ENCODE measurements around the gene NFKB1. TPM values are rescaled to one million over a fixed set of nuclear protein-coding genes. Genes with fewer than 3 reads are reported as not detected.

The NFKB1 gene
- total and polyA plus RNA-seq, 2 donors (not counting 1 experiment from before 2014, with no cell fraction given): 20.9 to 32.5 TPM

DNA sequence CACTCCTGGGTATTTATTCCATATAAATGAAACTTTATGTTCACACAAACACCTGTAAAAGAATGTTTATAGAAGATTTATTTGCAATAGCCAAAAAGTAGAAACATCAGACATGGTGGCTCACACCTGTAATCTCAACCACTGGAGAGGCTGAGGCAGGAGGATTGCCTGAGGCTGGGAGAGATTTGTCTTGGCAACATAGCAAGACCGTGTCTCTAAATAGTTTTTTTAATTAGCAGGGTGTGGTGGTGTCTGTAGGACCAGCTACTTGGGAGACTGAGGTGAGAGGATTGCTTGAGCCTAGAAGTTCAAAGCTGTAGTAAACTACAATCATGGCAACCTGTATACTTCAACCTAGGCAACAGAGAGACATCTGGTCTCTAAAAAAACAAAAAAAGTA, 27.7 kb upstream of the NFKB1 start:
- TF ChIP-seq EZH2 (IDR thresholded peaks at IDR 0.05; ENCODE audit: low read length, missing control alignments) (no peak), CTCF (conservative IDR thresholded peaks at IDR 0.05 in 1 of 2, IDR thresholded peaks at IDR 0.05 in 1 of 2; ENCODE audit: low read depth in 1 of 2, low read length in 2 of 2) (no peak)
- Histone ChIP-seq H3K79me2 (ENCODE audit: control insufficient read depth, insufficient read depth, low read length) (no peaks in the 10 kb centered on the region), H3K9me3 (ENCODE audit: control insufficient read depth, insufficient read depth, low read depth, low read length) (no peaks in the 10 kb centered on the region), H3K4me1 (ENCODE audit: control insufficient read depth, extremely low read depth, insufficient read depth, low read length) (no peaks in the 10 kb centered on the region), H2AFZ (ENCODE audit: low read length) (no peak overlapping the region), H3K27ac (ENCODE audit: insufficient read depth, low read length) (no peak overlapping the region), H4K20me1 (ENCODE audit: control insufficient read depth, extremely low read depth, insufficient read depth, low read length) (no peaks in the 10 kb centered on the region), H3K4me2 (ENCODE audit: extremely low read depth, insufficient read depth, low read length) (no peak overlapping the region), H3K36me3 (ENCODE audit: control insufficient read depth, insufficient read depth, low read length) (no peaks in the 10 kb centered on the region), H3K9ac (ENCODE audit: insufficient read depth, low read length) (no peak overlapping the region), H3K27me3 (ENCODE audit: control insufficient read depth, insufficient read depth, low read length) (no peaks in the 10 kb centered on the region), H3K4me3 (replicated peaks in 1 of 4; ENCODE audit: control extremely low read depth in 1 of 4, insufficient read depth in 1 of 4, low read depth in 3 of 4, low read length in 4 of 4) (no peak overlapping the region)
- DNase-seq (ENCODE audit: low read depth in 2 of 2): no peak

- Histone ChIP-seq H3K9ac (ENCODE audit: insufficient read depth, low read length) (no peak overlapping the region), H3K27ac (ENCODE audit: insufficient read depth, low read length) (no peak overlapping the region), H3K27me3 (ENCODE audit: control insufficient read depth, insufficient read depth, low read length) (no peaks in the 10 kb centered on the region), H3K36me3 (ENCODE audit: control insufficient read depth, insufficient read depth, low read length) (no peaks in the 10 kb centered on the region), H3K9me3 (ENCODE audit: control insufficient read depth, insufficient read depth, low read depth, low read length) (no peaks in the 10 kb centered on the region), H3K4me2 (ENCODE audit: extremely low read depth, insufficient read depth, low read length) (no peak overlapping the region), H3K79me2 (ENCODE audit: control insufficient read depth, insufficient read depth, low read length) (no peaks in the 10 kb centered on the region), H3K4me3 (replicated peaks in 1 of 4; ENCODE audit: control extremely low read depth in 1 of 4, insufficient read depth in 1 of 4, low read depth in 3 of 4, low read length in 4 of 4) (no peak overlapping the region), H2AFZ (ENCODE audit: low read length) (no peak overlapping the region), H4K20me1 (ENCODE audit: control insufficient read depth, extremely low read depth, insufficient read depth, low read length) (no peaks in the 10 kb centered on the region), H3K4me1 (ENCODE audit: control insufficient read depth, extremely low read depth, insufficient read depth, low read length) (no peaks in the 10 kb centered on the region)
- TF ChIP-seq EZH2 (IDR thresholded peaks at IDR 0.05; ENCODE audit: low read length, missing control alignments) (no peak), CTCF (conservative IDR thresholded peaks at IDR 0.05 in 1 of 2, IDR thresholded peaks at IDR 0.05 in 1 of 2; ENCODE audit: low read depth in 1 of 2, low read length in 2 of 2) (no peak)
- DNase-seq (ENCODE audit: low read depth in 2 of 2): no peak
Measured at GRCh38 chr4:102474736-102475504, 26.2 kb upstream of the NFKB1 start.

- Histone ChIP-seq H3K27ac (ENCODE audit: insufficient read depth, low read length) (no peak overlapping the region), H2AFZ (ENCODE audit: low read length) (no peak overlapping the region), H3K27me3 (ENCODE audit: control insufficient read depth, insufficient read depth, low read length) (no peaks in the 10 kb centered on the region), H3K79me2 (ENCODE audit: control insufficient read depth, insufficient read depth, low read length) (no peaks in the 10 kb centered on the region), H4K20me1 (ENCODE audit: control insufficient read depth, extremely low read depth, insufficient read depth, low read length) (no peaks in the 10 kb centered on the region), H3K36me3 (ENCODE audit: control insufficient read depth, insufficient read depth, low read length) (no peaks in the 10 kb centered on the region), H3K4me2 (ENCODE audit: extremely low read depth, insufficient read depth, low read length) (no peak overlapping the region), H3K4me3 (replicated peaks in 1 of 4; ENCODE audit: control extremely low read depth in 1 of 4, insufficient read depth in 1 of 4, low read depth in 3 of 4, low read length in 4 of 4) (no peak overlapping the region), H3K4me1 (ENCODE audit: control insufficient read depth, extremely low read depth, insufficient read depth, low read length) (no peaks in the 10 kb centered on the region), H3K9me3 (ENCODE audit: control insufficient read depth, insufficient read depth, low read depth, low read length) (no peaks in the 10 kb centered on the region), H3K9ac (ENCODE audit: insufficient read depth, low read length) (no peak overlapping the region)
- TF ChIP-seq CTCF (conservative IDR thresholded peaks at IDR 0.05 in 1 of 2, IDR thresholded peaks at IDR 0.05 in 1 of 2; ENCODE audit: low read depth in 1 of 2, low read length in 2 of 2) (no peak), EZH2 (IDR thresholded peaks at IDR 0.05; ENCODE audit: low read length, missing control alignments) (no peak)
- no peak for DNase-seq (ENCODE audit: low read depth in 2 of 2)
Measured at GRCh38 chr4:102477657-102478056, 23.5 kb upstream of the NFKB1 start.
